Measurements from ENCODE around the gene SEC24D. TPM values are rescaled to one million over a fixed set of nuclear protein-coding genes. Genes with fewer than 3 reads are reported as not detected.

The SEC24D gene
- total RNA-seq, 1 experiment from 2014 or later = 14.4 TPM

DNA sequence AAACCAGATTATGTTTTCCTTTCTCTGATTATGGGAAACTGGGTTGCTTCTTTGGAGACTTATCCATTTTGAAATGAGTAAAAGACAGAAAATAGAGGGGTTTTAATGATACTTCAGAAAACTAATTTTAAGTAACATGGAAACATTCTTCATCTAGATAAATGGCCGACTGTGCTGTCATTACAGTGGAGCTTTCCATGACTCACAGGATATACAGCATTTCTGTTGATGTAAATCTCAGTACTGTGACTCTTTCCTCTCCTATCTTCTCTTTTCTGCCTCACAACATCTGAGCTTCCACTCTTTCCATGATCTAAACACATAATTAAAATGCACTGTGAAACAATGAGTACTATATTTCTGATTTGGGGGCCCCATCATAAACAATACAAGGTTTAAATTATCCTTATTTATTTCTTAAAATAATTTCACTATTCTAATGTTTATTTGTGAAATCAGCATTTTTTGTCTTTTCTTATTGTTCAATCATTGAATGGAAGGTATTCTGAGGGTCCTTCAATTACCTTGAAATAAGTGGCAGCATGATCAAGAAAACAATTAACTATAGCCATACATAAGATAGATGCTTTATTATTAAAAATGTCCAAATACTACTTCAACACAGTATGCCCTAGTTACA is 19.3 kb downstream of the SEC24D start:
- H3F3A ChIP-seq (ENCODE audit: low read length, unreplicated experiment) = no peaks in the 10 kb centered on the region
- H3K4me2 ChIP-seq (ENCODE audit: low read length) = no peak overlapping the region
- H3K27me3 ChIP-seq (ENCODE audit: low read length) = no peaks in the 10 kb centered on the region
- ATAC-seq (no peak), DNase-seq (peak; percentile 2)
- no peak for TF ChIP-seq EZH2phosphoT487 (IDR thresholded peaks at IDR 0.05; ENCODE audit: borderline replicate concordance, low read length)
- no peak for TF ChIP-seq EZH2 (IDR thresholded peaks at IDR 0.05; ENCODE audit: low read length, unreplicated experiment)
- no peak for TF ChIP-seq CTCF (conservative IDR thresholded peaks at IDR 0.05; ENCODE audit: low read depth, low read length)
- H3K9me2 ChIP-seq (replicated peaks; ENCODE audit: low read length) = no peaks in the 10 kb centered on the region
- intact Hi-C loops (cut with micrococcal nuclease) = no loop called here
- no TSS peak for BruUV-seq (replicated peaks)
- no peaks in the 10 kb centered on the region for H3K79me2 ChIP-seq (ENCODE audit: low read length)
- no peak overlapping the region for H3K4me3 ChIP-seq (ENCODE audit: low read length)
- ChIA-PET CTCF (no interaction called here), POLR2A (ENCODE audit: unreplicated experiment) (no interaction called here)
- H3K9me3 ChIP-seq (ENCODE audit: low read length) = no peaks in the 10 kb centered on the region
- no peak overlapping the region for H2AFZ ChIP-seq (ENCODE audit: low read length)
- no peak overlapping the region for H3K27ac ChIP-seq (ENCODE audit: low read length)
- H3K36me3 ChIP-seq (ENCODE audit: low read depth, low read length) = peaks cover 21% of the 10 kb centered on the region; the same call in 1 of the 2 replicates
- no peaks in the 10 kb centered on the region for H4K20me1 ChIP-seq (ENCODE audit: low read length)
- no peak overlapping the region for H3K9ac ChIP-seq (ENCODE audit: low read length)
- H3K4me1 ChIP-seq (ENCODE audit: insufficient read depth, low read length) = no peaks in the 10 kb centered on the region

DNA sequence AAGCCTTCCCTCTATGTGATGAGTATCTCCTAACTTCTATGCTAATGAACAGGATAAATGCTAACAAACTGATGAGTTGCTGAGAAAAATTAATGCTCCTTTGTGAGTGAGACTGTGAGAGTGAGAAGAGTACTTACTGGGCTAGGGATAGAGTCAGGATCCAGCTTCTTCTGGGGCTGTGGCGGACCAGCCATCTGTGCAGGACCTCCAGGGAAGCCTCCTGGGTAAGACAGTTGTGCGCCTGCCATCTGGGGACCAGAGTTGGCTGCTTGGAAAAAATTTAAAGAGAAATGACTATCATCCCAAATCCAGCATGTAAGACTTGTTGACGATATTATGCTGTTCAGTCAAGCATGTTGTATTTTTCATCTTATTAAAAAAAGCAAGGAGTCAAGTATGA is 21.0 kb downstream of the SEC24D start:
- H3F3A ChIP-seq (ENCODE audit: low read length, unreplicated experiment) = no peaks in the 10 kb centered on the region
- H3K27me3 ChIP-seq (ENCODE audit: low read length) = no peaks in the 10 kb centered on the region
- H2AFZ ChIP-seq (ENCODE audit: low read length) = no peak overlapping the region
- TF ChIP-seq EZH2 (IDR thresholded peaks at IDR 0.05; ENCODE audit: low read length, unreplicated experiment) (no peak), EZH2phosphoT487 (IDR thresholded peaks at IDR 0.05; ENCODE audit: borderline replicate concordance, low read length) (no peak), CTCF (conservative IDR thresholded peaks at IDR 0.05; ENCODE audit: low read depth, low read length) (no peak)
- H3K4me2 ChIP-seq (ENCODE audit: low read length) = no peak overlapping the region
- H3K4me1 ChIP-seq (ENCODE audit: insufficient read depth, low read length) = no peaks in the 10 kb centered on the region
- no peak overlapping the region for H3K27ac ChIP-seq (ENCODE audit: low read length)
- no peaks in the 10 kb centered on the region for H3K9me2 ChIP-seq (replicated peaks; ENCODE audit: low read length)
- DNase-seq = no peak
- no peak overlapping the region for H3K4me3 ChIP-seq (ENCODE audit: low read length)
- H3K9ac ChIP-seq (ENCODE audit: low read length) = no peak overlapping the region
- ChIA-PET POLR2A (ENCODE audit: unreplicated experiment) (no interaction called here), CTCF (no interaction called here)
- H3K9me3 ChIP-seq (ENCODE audit: low read length) = no peaks in the 10 kb centered on the region
- intact Hi-C loops (cut with micrococcal nuclease) = no loop called here
- no peaks in the 10 kb centered on the region for H3K79me2 ChIP-seq (ENCODE audit: low read length)
- no peaks in the 10 kb centered on the region for H4K20me1 ChIP-seq (ENCODE audit: low read length)
- peaks cover 29% of the 10 kb centered on the region; the same call in 1 of the 2 replicates for H3K36me3 ChIP-seq (ENCODE audit: low read depth, low read length)
- BruUV-seq (replicated peaks) = no TSS peak
- ATAC-seq = no peak

GRCh38 chr4:118814058-118814457 is 21.9 kb downstream of the SEC24D start:
- POLR2A ChIA-PET (ENCODE audit: unreplicated experiment) = no interaction called here
- Histone ChIP-seq H3K27ac (ENCODE audit: low read length) (no peak overlapping the region), H3K4me3 (ENCODE audit: low read length) (no peak overlapping the region), H3K4me2 (ENCODE audit: low read length) (no peak overlapping the region), H3K36me3 (ENCODE audit: low read depth, low read length) (peaks cover 29% of the 10 kb centered on the region; the same call in 1 of the 2 replicates), H3K9ac (ENCODE audit: low read length) (no peak overlapping the region), H3K79me2 (ENCODE audit: low read length) (no peaks in the 10 kb centered on the region), H2AFZ (ENCODE audit: low read length) (no peak overlapping the region), H3K27me3 (ENCODE audit: low read length) (no peaks in the 10 kb centered on the region), H3F3A (ENCODE audit: low read length, unreplicated experiment) (no peaks in the 10 kb centered on the region), H3K9me3 (ENCODE audit: low read length) (no peaks in the 10 kb centered on the region), H3K4me1 (ENCODE audit: insufficient read depth, low read length) (no peaks in the 10 kb centered on the region), H3K9me2 (replicated peaks; ENCODE audit: low read length) (no peaks in the 10 kb centered on the region), H4K20me1 (ENCODE audit: low read length) (no peaks in the 10 kb centered on the region)
- TF ChIP-seq EZH2phosphoT487 (IDR thresholded peaks at IDR 0.05; ENCODE audit: borderline replicate concordance, low read length) (no peak), CTCF (conservative IDR thresholded peaks at IDR 0.05; ENCODE audit: low read depth, low read length) (no peak), EZH2 (IDR thresholded peaks at IDR 0.05; ENCODE audit: low read length, unreplicated experiment) (no peak)
- CTCF ChIA-PET = no interaction called here
- intact Hi-C loops (cut with micrococcal nuclease) = no loop called here
- ATAC-seq (no peak), DNase-seq (no peak)
- BruUV-seq (replicated peaks) = no TSS peak

Data from PC-3 (cell line).